Rectal smooth muscle tissue (tissue), 1 donor: ENCODE data around the gene ZNF786.

Experiments
- H3K27ac ChIP-seq: one replicate; pipeline ENCODE4 v1.7.0; 2013; ENCODE audit warnings: low read depth, low read length, inconsistent platforms
- H3K27me3 ChIP-seq: one replicate; pipeline ENCODE4 v1.7.0; 2013; ENCODE audit warnings: low read length; ENCODE audit not compliant: control insufficient read depth, insufficient read depth
- H3K36me3 ChIP-seq: one replicate; pipeline ENCODE4 v1.7.0; 2013; ENCODE audit warnings: low read length; ENCODE audit not compliant: control insufficient read depth, insufficient read depth
- H3K4me1 ChIP-seq: one replicate; pipeline ENCODE4 v1.7.0; 2013; ENCODE audit warnings: low read length; ENCODE audit not compliant: control insufficient read depth, insufficient read depth
- H3K4me3 ChIP-seq: one replicate; pipeline ENCODE4 v1.7.0; 2013; ENCODE audit warnings: low read length
- H3K9ac ChIP-seq: one replicate; pipeline ENCODE4 v1.7.0; 2013; ENCODE audit warnings: low read length

The ZNF786 gene, protein sequence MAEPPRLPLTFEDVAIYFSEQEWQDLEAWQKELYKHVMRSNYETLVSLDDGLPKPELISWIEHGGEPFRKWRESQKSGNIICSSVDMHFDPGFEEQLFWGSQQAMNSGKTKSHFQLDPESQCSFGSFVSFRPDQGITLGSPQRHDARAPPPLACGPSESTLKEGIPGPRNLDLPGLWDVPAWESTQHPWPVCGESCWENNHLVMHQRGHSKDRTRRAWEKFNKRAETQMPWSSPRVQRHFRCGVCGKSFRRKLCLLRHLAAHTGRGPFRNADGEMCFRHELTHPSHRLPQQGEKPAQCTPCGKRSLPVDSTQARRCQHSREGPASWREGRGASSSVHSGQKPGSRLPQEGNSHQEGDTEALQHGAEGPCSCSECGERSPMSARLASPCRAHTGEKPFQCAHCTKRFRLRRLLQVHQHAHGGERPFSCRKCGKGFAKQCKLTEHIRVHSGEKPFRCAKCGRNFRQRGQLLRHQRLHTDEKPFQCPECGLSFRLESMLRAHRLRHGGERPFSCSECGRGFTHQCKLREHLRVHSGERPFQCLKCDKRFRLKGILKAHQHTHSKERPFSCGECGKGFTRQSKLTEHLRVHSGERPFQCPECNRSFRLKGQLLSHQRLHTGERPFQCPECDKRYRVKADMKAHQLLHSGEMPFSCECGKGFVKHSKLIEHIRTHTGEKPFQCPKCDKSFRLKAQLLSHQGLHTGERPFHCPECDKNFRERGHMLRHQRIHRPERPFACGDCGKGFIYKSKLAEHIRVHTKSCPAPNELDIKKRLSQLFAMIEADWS

GRCh38 chr7:149090397-149091195 lies at the start of gene ZNF786:
ZNF786 (minus strand) TSS chr7:149090718; CDS start chr7:149090640, 78 bp downstream.
- Histone ChIP-seq H3K4me1 (no peaks in the 10 kb centered on the region), H3K9ac (peak within 1 kb of the TSS; percentile 86), H3K27me3 (no peaks in the 10 kb centered on the region), H3K36me3 (no peaks in the 10 kb centered on the region), H3K27ac (peak within 1 kb of the TSS; percentile 90), H3K4me3 (peak within 1 kb of the TSS; percentile 96)

GRCh38 chr7:149136118-149136517 lies 45.6 kb upstream of the ZNF786 start:
- no peak overlapping the region for H3K27ac ChIP-seq
- no peaks in the 10 kb centered on the region for H3K27me3 ChIP-seq
- no peak overlapping the region for H3K4me3 ChIP-seq
- no peaks in the 10 kb centered on the region for H3K36me3 ChIP-seq
- H3K9ac ChIP-seq = no peak overlapping the region
- H3K4me1 ChIP-seq = no peaks in the 10 kb centered on the region

DNA sequence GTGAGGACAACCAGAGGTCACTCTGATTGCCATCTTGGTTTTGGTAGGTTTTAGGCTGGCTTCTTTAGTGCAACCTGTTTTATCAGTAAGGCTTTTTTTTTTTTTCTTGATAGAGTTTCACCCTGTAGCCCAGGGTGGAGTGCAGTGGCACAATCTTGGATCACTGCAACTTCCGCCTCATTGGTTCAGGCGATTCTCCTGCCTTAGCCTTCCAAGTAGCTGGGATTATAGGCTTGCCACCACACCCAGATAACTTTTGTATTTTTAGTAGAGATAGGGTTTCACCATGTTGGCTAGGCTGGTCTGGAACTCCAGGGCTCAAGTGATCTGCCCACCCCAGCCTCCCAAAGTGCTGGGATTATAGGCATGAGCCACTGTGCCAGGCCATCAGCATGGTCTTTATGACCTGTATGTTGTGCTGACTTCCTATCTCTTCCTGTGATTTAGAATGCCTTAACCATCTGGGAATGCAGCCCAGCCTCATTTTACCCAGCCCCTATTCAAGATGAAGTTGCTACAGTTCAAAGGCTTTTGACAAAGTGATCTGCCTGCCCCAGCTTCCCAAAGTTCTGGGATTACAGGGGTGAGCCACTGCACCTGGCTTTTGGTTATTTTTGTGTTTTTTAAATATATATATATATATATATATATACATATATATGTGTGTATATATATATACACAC lies 42.7 kb upstream of the ZNF786 start:
- no peak overlapping the region for H3K27ac ChIP-seq
- no peak overlapping the region for H3K4me3 ChIP-seq
- H3K9ac ChIP-seq = no peak overlapping the region
- H3K36me3 ChIP-seq = peaks cover 3% of the 10 kb centered on the region
- no peaks in the 10 kb centered on the region for H3K27me3 ChIP-seq
- no peaks in the 10 kb centered on the region for H3K4me1 ChIP-seq

DNA sequence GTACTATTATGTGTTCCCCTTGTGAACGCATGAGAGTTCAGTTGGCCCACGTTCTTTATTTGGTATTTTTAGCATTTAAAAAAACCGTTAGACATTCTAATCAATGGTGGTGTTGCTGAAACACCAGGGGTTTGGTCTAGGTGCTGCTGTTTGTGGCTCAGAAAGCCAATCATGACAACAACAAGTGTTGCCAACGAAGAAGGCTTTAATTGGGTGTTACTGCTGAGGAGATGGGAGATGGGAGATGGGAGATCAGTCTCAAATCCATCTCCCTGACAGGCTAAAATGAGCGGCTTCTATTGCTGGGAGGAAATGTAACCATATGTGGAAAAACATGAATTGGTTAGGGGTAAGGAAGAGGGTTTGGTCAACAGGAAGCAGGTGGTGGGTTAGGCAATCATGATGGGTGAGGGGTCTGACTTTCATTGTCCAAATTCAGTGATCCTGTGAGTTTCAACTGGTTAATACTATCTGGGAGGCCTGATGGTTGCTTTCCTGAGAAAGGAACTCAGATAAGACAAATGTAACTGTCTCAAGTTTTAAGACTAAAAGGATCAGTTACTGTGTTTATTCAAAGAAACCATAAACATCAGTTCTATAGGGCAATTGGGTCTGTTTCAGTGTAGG lies 40.2 kb upstream of the ZNF786 start:
- H3K27me3 ChIP-seq = no peaks in the 10 kb centered on the region
- no peak overlapping the region for H3K27ac ChIP-seq
- no peak overlapping the region for H3K4me3 ChIP-seq
- H3K36me3 ChIP-seq = peaks cover 3% of the 10 kb centered on the region
- H3K9ac ChIP-seq = no peak overlapping the region
- H3K4me1 ChIP-seq = no peaks in the 10 kb centered on the region

DNA sequence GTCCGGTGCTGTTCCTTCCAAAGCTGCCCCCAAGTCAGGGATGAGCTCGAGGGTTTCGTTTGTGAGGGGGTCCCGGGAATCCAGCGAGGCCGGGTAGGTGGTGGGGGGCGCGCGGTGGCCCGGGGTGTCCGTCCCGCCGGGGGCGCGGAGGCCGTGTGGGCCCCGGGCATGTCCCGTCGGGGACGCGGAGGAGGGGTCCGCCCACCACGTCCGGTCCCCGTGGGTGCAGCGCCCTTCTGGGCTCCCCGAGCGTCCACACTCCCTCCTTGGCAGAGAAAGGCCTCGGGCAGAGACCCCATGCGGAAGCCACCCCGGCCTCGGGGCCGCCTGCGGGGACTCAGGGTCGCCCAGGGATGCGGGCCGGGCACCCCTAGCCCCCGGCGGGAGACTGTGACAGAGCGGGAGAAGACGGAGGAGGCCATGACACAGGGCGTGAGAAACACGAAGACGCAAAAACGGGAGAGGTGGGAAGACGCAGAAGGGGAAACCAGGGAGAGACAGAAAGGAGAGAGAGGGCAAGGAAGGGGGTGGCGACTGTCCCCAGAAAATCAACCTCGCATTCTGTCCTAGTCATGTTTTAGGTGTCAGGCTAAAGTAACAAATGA lies 36.2 kb upstream of the ZNF786 start:
- Histone ChIP-seq H3K36me3 (peaks cover 3% of the 10 kb centered on the region), H3K27ac (peak overlapping the region; percentile 96), H3K9ac (peak overlapping the region; percentile 99), H3K4me1 (peaks cover 5% of the 10 kb centered on the region), H3K4me3 (peak overlapping the region; percentile 100), H3K27me3 (no peaks in the 10 kb centered on the region)

- H3K9ac ChIP-seq = peak within 1 kb of the TSS; percentile 99
- H3K4me1 ChIP-seq = peaks cover 5% of the 10 kb centered on the region
- H3K27ac ChIP-seq = peak within 1 kb of the TSS; percentile 96
- no peaks in the 10 kb centered on the region for H3K27me3 ChIP-seq
- peak within 1 kb of the TSS; percentile 100 for H3K4me3 ChIP-seq
- peaks cover 3% of the 10 kb centered on the region for H3K36me3 ChIP-seq
Measured at GRCh38 chr7:149125863-149126661, 35.5 kb upstream of the ZNF786 start, which contains the start of gene ZNF425. ZNF425 (minus strand) TSS chr7:149126324; CDS start chr7:149126213, 111 bp downstream.

DNA sequence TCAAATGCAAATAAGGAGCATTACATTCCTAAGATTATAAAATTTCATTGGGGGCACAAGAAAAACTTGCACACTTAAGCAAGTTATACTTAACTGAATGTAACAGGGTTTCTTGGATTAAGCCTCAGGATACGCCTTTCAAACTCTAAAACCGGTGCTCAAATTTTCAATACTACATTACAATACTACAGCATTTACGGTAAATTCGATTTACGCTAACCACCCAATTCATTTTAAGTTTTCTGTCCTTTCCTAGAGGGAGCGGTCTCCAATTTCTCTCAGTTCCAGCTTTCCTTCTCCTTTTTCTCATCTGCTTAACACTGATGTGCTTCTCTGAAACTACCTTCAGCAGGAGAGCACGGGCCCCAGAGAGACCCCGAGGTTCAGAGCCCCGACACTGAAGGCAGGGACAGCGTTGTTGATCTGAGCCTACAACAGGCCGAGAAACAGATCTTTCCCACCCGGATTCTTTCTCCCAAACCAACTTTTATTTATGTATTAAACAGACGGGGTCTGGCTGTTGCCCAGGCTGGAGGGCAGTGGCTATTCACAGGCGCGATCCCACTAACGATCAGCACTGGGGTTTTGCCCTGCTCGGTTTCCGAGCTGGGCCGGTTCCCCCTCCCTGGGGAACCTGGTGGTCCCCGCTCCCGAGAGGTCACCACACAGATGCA lies 34.8 kb upstream of the ZNF786 start:
- no peaks in the 10 kb centered on the region for H3K36me3 ChIP-seq
- peak overlapping the region; percentile 96 for H3K27ac ChIP-seq
- H3K27me3 ChIP-seq = no peaks in the 10 kb centered on the region
- H3K9ac ChIP-seq = peak overlapping the region; percentile 80
- peak overlapping the region; percentile 100 for H3K4me3 ChIP-seq
- peaks cover 5% of the 10 kb centered on the region for H3K4me1 ChIP-seq

DNA sequence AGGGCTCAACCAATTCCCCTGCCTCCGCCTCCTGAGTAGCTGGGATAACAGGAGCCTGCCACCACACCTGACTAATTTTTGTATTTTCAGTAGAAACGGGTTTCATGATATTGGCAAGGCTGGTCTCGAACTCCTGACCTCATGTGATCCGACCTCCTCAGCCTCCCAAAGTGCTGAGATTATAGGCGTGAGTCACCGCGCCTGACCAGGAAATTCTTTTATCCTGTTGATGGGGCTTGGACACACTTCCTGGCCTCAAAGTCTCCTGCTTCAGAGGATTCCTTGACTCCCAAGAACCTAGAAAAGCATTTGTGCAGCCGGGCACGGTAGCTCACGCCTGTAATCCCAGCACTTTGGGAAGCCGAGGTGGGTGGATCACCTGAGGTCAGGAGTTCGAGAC lies 19.5 kb upstream of the ZNF786 start:
- Histone ChIP-seq H3K36me3 (no peaks in the 10 kb centered on the region), H3K4me3 (no peak overlapping the region), H3K4me1 (no peaks in the 10 kb centered on the region), H3K27me3 (no peaks in the 10 kb centered on the region), H3K27ac (no peak overlapping the region), H3K9ac (no peak overlapping the region)

DNA sequence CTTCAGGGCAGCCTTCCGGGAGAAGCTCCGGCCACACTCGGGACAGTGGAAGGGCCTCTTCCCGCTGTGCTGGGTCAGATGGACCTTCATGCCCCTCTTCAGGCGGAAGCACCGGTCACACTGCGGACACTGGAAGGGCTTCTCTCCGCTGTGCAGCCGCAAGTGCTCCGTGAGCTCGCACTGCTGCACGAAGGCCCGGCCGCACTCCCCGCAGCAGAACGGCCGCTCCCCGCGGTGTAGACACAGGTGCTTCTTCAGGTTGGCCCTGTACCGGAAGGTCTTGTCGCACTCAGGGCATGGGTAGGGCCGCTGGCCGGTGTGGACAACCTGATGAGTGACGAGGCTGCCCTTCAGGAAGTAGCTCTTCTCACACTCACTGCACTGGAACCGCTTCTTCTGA lies 14.2 kb upstream of the ZNF786 start:
- H3K27ac ChIP-seq = no peak overlapping the region
- H3K27me3 ChIP-seq = no peaks in the 10 kb centered on the region
- H3K9ac ChIP-seq = no peak overlapping the region
- no peaks in the 10 kb centered on the region for H3K4me1 ChIP-seq
- no peaks in the 10 kb centered on the region for H3K36me3 ChIP-seq
- no peak overlapping the region for H3K4me3 ChIP-seq

- no peaks in the 10 kb centered on the region for H3K4me1 ChIP-seq
- no peak overlapping the region for H3K27ac ChIP-seq
- H3K36me3 ChIP-seq = no peaks in the 10 kb centered on the region
- no peaks in the 10 kb centered on the region for H3K27me3 ChIP-seq
- H3K9ac ChIP-seq = no peak overlapping the region
- no peak overlapping the region for H3K4me3 ChIP-seq
Measured at GRCh38 chr7:149104214-149104613, 13.7 kb upstream of the ZNF786 start.
